AG20443 (cell line): Measurements from ENCODE around the gene COPS2.
"Not testable (repeated sequence)": the region's sequence is repeated elsewhere in the genome, so short reads cannot be mapped to it uniquely, and the experiment has no call there.

Experiments
- DNase-seq: peaks from one replicate; pipeline ENCODE4 v3.0.0; 2012; ENCODE audit warnings: low spot score, mixed read lengths

Gene COPS2

DNA sequence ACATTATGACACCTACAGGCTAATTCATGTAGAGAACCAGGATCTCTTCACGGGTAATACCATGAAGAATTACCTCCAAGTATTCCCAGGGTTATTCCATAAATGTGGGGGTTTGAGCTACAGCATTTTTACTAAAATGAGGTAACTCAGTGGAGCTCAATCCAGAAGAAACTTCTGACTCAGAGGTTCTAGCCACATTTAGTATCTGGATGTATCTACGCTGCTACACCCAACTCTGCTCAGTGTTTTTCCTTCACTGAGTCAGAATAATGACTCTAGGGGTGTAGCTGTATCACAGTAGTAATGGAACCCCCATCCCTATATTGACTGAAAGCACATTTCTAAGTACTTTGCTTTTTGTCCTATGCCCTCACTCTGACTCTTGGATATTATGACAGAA lies 52.4 kb downstream of the COPS2 start:
- DNase-seq, result peak; percentile 49

DNA sequence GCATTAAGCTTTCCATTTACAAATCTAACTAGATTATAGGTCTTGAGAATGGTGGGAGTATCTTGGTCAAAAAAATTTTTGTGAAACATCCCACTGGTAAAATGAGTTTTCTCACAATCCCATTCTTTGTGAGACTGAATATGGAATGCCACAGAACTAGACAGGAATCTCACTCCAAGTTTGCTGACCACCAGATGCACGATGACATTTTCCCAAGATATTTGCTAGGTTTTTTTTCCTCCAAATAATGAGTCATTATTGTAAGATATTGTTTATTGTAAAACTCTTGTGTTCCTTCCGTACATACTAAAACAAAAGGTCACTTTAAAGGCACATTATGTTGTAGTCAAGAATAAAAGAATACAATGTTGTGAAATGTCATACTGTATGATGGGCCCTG lies 53.9 kb downstream of the COPS2 start:
- peak; percentile 30 for DNase-seq

DNA sequence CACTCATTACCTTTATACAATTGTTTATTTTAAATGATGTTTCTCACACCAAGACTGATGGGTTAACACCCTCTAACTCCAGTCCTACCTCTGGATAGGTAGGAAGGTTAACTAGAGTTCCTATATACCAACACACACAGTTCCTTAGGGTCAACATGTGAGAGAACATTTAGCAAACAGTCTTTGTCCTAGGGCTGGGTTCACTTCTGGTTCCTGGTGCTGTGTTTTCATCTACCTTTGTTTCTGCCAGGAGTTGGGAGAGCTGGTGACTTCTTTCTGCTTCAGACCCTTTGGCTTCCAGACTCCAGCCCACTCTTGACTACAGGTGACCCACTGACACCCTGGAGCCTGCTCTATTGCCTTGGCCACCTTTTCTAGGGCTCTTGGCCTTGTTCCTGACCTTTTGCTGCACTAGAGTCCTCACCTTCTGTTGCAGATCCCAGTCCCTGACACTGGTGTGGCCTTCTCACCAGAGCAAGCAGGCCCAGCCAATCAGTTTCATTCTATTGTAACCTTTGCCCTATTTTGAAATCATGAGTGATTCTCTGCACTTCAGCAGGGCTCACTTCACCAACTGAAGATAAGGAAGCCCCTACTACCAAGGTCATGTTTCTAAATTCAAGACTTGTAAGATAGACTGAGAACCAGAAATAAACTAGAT lies 59.2 kb downstream of the COPS2 start:
- no peak for DNase-seq

DNA sequence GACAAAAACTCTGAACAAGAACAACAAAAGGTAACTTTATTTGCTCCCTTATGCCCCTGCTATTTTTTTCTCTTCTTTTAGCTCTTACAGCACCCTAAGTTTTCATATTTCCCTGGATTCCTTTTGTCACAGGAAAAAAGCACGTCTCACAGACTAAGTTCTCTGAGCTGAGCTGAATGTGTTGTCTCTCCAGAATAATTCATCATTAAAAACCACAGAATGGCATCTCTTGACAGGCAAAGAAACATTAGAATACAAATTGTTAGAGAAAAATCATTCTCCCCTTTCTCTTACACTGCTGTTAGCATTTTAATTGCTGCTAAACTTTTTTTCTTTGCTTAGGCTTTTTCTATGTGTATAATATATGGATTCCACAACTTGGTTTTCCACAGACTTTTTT lies 60.5 kb downstream of the COPS2 start:
- no peak for DNase-seq

DNA sequence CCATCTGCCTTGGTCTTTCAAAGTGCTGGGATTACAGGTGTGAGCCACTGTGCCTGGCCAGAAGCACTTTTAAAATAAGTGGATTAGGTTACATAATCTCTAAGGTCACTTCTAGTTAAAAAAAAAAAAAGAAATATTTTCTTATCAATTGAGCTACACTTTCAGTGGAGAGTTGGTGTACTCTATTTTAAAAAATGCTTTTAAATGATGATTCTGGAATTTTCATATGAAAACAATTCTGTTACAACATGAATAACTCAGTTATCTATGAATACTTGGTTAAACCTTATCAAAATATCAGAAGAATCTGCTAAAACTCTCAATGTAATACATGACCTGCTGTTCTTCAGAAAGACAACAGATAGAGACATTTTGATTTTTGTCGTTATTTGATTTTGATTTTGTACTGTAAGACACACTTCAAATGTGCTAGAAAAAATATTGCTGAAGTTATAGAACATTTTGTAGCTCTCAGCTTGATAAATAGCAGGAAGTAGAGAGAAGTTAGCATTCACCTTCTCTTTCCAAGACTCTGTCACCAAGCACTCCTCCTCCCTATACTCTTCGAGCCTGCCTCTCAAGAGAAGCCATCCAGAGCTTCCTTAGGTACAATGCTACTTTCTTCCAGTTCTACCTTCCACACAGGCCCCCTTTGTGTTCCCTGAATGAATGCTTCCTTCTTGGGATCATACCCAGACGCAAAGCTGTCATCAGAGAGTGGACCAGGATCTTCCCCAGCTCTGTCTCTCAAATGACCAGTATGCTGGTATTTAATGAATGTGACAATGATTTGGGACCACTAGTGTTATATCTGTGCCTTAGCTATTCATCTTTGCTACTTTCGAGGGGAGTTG lies 61.9 kb downstream of the COPS2 start:
- DNase-seq, result no peak

DNA sequence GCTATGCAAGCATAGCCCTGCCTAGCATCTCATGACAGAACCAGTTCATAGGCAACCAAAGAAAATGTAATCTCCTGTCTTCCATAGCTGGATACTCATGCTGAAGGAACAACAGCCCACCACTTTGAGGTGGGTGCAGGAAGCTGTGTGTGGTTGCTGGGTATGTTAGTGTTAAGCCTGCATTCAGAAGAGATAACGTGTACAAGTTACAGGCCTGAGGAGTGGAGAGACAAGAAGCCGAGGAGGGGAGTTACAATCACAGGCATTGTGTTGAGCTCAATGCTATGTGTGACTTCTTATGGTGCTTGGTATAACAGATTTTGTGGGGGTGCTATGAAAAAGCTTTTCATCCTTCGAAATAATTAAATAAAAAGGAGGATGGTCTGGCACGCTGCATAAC lies 66.4 kb downstream of the COPS2 start:
- DNase-seq, result no peak

DNA sequence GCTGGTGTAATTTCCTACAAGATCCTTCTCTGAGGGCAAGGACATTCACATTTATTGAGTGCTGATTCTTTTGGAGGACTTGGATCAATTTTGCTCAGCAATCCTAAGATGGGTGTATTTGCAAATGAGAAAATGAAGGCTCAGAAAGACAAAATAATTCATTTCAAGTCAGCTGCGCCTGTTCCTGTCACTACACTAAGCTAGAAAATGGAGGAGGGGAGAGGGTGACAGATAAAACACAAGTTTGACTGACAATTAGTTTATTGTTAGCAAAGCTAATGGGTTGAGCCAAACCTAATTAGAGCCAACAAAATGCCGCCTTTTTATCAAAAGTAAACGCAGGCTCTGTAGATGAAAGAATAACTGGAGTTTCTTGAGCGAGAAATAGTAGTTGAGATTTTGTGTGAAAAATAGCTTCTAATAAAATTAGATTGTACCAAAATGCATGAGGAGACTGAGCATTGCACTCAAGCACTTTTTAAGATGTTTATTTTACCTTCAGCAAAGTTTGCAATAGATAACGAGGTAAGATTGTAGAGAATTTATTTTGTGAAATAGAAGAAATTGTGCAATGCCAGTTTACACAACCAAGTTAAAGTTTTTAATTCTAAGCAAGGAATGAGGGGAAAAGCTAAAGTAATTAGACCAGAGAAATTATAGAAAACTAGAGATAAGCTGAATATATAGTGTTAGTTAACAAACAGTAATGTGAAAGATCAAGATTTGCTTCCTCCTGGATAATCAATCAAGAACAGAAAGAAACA lies 69.5 kb downstream of the COPS2 start:
- no peak for DNase-seq

DNA sequence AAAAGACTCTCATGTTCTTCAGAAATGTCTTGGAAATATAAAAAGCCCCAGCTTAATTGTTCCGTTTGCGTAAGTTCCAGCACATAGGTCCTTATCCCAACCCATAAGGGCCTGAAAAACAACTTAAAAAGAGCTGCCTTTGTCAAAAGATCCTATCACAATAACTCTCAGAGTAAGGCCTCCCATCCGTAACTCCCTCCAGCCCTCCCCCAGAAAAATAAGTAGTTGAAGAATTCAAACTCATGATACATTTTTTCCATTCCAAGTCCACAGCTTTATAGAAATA lies 71.2 kb downstream of the COPS2 start:
- no peak for DNase-seq

DNA sequence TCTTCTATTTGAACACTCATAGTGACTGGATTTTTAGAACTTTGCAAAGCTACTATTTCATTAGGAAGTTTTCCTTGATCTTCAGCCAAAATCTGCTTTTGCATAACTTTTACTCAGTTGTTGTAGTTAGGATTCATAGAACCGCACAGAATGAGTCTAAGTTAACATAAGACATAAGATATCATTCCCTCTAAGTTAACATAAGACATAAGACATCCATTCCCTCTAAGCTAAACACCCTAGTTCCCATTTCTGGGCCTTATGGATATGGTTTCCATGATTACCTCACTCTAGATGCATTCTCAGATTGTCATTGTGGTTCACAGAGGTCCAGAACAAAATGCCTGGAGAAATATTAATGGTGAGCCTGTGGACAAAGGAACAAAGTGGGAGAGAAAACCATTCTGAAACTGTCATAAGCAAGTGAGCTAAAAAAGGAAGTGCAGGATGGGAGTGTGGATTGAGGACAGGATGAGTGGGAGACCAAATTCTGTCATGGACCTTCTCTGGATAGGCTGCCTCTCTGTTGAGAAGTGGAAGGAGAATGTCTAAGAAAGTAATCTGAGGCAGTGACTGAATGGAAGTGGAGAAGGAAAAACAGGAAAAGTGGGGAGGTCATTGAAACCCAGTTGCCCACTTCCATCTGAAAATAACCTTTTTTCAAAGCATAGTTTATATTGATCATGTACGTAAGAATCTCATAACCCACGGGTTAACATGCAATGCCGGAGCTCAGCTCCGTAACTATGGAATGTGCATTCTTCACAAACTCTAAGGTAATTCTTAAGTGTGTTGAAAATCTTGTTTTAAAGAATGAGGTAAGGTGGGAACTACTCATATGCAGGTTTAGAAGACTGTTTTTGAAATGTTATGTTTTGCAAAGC lies 71.8 kb downstream of the COPS2 start:
- DNase-seq, result peak; percentile 26

DNA sequence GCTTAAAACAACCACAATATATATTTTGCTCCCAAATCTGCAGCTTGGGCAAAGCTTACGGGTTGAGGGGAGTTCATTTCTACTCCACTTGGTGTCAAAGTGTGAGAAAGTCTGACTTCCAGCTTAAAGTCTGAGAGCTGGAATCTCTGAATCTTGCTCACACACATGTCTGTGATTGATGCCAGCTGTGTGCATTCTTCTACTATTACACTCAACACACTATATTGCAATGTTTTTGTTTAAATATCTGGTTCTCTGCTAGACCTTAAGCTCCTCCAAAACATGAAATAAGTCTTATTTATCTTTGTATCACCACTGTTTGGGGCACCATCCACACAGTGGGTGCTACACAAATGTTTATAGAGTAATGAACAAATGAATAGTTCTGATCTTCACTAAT lies 72.4 kb downstream of the COPS2 start:
- DNase-seq, result peak; percentile 66

DNA sequence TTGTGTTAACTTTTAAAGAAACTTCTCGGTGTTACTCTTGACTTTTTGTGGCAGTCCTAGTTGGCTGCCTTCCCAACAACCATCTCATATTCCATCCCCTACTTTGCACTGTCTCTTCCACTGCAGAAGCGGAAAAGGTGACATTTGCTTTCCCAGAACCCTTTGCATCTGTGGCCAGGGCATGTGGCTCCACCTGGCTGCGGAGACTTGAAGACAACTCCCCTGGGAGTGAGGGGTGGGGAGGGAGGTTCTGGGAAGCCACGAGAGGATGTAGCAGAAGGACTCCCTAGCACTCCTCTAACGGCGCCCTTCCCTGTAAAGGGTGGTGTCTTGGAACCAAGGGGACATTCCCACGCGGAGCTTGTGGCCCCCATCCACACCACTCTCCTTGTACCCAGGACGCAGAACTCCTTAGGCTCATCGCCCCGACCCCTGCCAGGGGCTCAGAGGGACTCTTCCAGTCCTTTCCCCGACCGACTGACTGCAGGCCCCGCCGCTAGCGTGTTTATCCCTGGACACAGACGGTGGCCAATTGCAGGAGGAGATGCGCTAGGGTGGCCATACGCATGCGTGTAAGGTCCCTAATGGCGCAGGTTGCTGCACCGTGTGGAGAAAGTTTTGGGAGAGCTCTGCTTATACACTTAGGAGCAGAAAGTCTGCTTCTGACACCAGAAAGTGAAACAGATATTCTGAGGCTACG lies 75.9 kb downstream of the COPS2 start:
- DNase-seq, result no peak

DNA sequence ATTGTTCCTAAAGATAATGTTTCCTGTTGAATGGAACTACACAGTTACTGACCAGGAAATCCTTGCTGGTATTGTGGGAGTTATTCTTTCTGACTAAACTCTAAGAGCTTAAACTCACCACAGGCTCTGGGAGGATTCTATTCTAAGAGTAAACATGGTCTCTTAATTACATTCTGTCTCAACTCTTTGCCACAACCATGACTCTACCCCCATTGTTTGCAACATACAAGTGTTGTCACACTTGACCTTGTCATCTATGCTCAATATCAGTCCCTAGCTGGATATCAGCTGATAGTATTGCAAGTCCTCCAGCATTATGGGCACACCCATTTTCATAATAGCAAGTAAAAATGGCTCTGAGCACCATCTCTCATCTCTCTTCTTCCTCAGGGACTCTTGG lies 79.5 kb downstream of the COPS2 start:
- no peak for DNase-seq

DNA sequence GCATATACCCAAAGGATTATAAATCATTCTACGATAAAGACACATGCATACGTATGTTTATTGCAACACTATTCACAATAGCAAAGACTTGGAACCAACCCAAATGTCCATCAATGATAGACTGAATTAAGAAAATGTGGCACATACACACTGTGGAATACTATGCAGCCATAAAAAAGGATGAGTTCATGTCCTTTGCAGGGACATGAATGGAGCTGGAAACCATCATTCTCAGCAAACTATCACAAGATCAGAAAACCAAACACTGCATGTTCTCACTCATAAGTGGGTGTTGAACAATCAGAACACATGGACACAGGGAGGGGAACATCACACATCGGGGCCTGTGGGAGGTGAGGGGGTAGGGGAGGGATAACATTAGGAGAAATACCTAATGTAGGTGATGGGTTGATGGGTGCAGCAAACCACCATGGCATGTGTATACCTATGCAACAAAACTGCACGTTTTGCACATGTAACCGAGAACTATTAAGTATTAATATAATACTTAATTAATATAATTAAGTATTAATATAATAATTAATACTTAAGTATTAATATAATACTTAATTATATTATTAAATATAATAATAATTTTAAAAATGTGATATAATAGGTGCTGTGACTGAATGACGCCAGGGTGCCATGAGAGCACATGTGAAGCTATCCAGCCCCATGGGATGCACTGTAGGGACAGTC lies 80.7 kb downstream of the COPS2 start:
- not testable (repeated sequence) for DNase-seq
